Dedifferentiated amniotic fluid mesenchymal stem cell (primary cell): ENCODE results near the gene AKT3.

Experiments
- DNase-seq: peaks from one replicate; pipeline ENCODE4 v3.0.0-alpha.2; 2016; ENCODE audit errors: extremely low spot score

The AKT3 gene

GRCh38 chr1:243462929-243463697 lies 386.9 kb downstream of the AKT3 start:
- no peak for DNase-seq

DNA sequence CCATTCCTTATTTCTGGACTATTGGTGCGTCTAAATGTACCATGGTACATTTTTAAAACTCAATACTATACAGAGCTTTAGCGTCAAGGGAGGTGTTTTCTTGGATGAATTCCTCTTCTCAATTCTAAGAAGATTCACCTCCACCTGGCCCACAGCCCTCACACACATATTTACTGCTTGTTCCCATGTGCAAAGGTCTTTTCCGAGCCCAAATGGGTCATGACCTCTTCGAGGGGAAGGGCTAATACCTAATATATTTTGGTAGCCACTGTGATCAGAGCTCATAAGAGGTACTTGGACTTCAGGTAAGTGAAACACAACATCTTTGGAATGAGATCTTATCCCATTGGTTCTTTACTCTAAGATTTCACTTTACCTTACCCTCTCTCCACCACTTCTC lies 388.3 kb downstream of the AKT3 start:
- no peak for DNase-seq

GRCh38 chr1:243459059-243459458 lies 391.0 kb downstream of the AKT3 start:
- DNase-seq, result no peak

DNA sequence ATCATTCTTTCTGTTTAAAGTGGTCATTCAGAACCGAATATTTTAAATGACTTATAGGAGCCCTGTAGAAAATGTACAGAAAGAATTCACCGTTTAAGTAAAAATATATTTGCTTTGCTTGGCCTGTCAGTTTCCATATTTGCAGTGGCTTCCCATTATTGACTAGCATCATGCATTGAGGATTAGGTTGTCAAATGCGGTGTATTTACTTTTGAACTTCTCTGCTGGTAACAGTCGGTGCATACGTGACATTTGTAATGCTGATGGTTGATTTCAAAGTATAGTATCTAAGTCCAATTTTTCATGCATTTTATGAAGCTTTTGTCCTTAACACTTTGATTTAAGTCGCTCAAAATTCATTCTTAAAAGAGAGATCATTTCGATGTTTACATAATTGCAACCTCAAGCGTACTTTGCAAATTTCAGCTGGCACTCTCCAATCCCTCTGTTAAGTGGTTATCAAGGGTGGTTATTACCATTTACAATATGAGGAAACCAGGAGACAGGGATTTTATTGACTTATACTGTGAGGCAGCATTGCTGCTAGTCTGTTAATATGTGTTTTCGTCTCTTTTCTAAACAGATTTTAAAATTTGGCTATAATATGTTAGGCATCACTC lies 392.6 kb downstream of the AKT3 start:
- DNase-seq, result no peak

DNA sequence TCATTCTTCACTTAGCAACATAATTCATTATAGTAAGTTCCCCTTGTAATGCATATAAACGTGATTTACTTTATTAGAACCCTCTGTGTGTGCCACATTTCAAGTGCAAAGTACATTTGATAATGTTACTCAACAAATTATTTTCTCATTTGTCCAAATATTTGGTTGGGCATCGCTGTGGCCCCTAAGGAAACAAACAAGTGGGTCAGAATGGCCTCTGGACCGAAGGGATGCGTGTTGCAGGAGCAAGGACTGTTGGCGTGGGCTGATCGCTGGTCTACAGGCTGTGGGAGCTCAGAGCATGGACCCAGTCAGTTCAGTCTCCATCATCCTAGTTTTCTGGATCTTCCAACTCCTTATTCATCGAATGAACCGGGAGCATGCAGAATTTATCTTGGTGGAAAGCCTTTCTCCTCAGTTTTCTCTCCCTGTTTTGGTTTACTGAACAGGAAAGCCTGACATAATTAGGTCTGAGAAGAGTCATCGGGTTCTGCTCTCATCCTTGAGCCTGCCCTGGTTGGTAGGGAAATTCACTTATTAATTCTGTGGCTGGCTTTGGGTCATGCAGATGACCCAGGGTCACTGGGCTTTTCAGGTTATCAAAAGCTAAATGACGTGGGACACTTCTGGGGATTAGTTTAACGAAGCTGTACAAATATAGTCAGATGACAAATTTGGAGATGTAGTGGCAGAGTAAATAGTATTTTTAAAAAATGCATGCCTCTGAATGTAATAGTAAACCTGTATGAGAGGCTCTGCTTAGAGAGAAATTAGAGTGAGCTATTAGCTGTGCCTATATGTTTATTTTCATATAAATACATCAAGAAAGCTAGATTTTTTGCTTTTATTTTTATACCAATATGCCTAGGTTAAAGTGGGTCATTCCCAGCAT lies 394.0 kb downstream of the AKT3 start:
- no peak for DNase-seq

- no peak for DNase-seq
Observed at GRCh38 chr1:243454328-243454997, 395.6 kb downstream of the AKT3 start.

DNA sequence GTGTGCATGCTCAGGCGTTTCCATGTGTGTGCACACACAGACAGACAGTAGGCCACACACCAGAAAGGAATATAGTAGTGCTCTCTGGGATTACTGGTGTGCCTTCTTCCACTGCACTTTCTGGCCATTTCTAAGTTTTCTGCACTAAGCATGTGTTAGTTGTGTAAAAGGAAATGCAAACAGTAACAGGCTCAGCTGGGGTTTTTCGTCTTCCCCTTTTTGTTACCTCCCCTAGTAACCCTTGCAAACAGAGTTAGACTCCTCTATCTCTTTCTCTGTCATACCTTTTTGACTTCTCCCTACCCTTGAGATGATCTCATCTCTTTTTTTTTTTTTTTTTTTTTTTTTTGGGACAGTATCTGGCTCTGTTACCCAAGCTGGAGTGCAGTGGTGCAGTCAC lies 398.0 kb downstream of the AKT3 start:
- no peak for DNase-seq

DNA sequence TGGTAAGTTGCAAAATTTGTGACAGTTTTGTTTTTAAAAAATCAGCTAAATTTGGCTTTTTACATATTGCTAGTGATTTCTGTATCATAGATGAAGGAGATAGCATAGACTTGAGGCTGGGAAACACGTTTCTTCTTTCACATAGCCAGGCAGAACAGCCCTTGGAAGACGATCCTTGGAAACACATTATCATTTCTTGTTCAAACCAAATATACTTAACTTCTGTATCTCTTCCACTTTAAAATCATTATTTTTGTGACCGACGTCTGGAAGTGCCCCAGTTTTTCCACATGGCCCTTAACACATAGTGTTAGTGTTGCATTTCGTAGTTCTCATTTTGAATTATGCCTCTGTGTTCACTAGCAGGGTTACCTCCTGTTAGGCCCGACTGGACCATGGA lies 400.7 kb downstream of the AKT3 start:
- no peak for DNase-seq

- no peak for DNase-seq
Observed at GRCh38 chr1:243447844-243448243, 402.2 kb downstream of the AKT3 start.

GRCh38 chr1:243447347-243447746 lies 402.7 kb downstream of the AKT3 start:
- DNase-seq, result no peak

DNA sequence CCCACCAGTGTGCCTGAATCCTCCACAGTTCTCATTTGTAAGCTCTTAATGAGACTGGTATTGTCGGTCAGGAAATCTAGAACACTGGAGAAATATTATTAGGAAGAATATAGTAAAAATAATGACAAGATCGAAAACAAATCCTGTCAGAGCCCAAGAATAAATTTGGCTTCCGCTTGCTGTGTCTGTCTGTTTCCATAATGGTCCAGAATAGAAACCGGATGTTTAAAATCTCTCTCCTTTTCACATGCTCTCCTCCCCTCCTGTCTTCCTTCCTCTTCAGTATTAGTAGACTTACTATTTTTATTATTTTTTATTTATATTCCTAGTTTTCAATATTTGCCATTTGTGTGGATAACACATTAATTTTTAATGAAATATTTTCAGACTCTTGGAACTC lies 406.5 kb downstream of the AKT3 start:
- DNase-seq, result no peak

DNA sequence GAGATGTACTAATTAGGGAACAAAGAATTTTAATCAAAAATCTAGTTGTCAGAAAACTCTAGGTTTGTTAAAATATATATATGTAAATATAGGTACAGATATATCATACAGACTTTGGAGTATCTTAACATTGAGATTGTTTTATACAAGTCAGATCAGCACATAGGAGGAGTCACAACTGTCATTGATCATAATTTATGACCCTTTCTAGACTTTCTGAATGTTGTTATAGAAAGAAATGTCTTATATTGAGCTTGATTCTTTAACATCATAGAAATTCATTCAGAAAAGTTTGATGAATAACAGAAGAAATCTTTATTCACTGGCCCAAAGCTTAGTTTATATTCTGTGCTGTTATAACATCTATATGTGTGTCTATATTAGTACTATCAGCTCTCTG lies 408.4 kb downstream of the AKT3 start:
- no peak for DNase-seq

GRCh38 chr1:243440406-243440805 lies 409.6 kb downstream of the AKT3 start:
- DNase-seq, result no peak

DNA sequence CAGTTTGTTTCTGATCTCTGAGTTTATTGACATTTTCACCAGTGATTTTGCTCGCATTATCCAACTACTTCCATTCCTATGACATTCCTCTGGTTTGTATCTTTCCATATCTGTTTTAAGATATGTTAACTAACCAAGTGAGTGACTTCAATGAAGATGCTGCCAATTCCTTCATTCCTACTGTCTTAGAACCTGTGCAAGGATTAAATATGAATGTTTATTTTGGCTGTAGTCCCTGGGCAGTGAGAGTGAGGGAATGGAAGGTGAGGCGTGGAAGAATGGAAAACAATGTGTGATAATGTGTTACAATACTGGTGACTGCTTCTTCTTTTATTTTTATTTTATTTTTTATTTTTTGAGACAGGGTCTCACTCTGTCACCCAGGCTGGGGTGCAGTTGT lies 411.2 kb downstream of the AKT3 start:
- no peak for DNase-seq
